Liver (tissue), 9 donors: ENCODE data around the gene SDR9C7. TPM values are rescaled to one million over a fixed set of nuclear protein-coding genes. Genes with fewer than 3 reads are reported as not detected.

Experiments
- DNase-seq: peaks from one replicate; pipeline ENCODE4 v3.0.0-alpha.2; 2017; ENCODE audit warnings: low spot score
- H3K27ac ChIP-seq, 2 donors: one replicate each; pipeline ENCODE4 v1.7.0; 2013; ENCODE audit warnings: inconsistent platforms in 2 of 2, low read length in 2 of 2, control low read depth in 1 of 2, low read depth in 1 of 2, mild to moderate bottlenecking in 1 of 2
- H3K27me3 ChIP-seq, 4 donors: one replicate each; pipeline versions ENCODE4 v1.6.1 to v1.7.0; 2013; ENCODE audit warnings: low read length in 3 of 4, inconsistent platforms in 1 of 4, mild to moderate bottlenecking in 1 of 4, moderate library complexity in 1 of 4; ENCODE audit not compliant: control insufficient read depth in 4 of 4, insufficient read depth in 4 of 4
- H3K36me3 ChIP-seq, 4 donors: one replicate each; pipeline versions ENCODE4 v1.6.1 to v1.7.0; 2013; ENCODE audit warnings: low read length in 3 of 4, mild to moderate bottlenecking in 3 of 4, low read depth in 1 of 4, moderate library complexity in 1 of 4; ENCODE audit not compliant: control insufficient read depth in 4 of 4, insufficient read depth in 3 of 4
- H3K4me1 ChIP-seq, 4 donors: one replicate each; pipeline versions ENCODE4 v1.6.1 to v1.7.0; 2013; ENCODE audit warnings: low read length in 3 of 4, mild to moderate bottlenecking in 3 of 4, moderate library complexity in 1 of 4; ENCODE audit not compliant: control insufficient read depth in 4 of 4, insufficient read depth in 4 of 4
- H3K4me3 ChIP-seq, 3 donors: one replicate each; pipeline versions ENCODE4 v1.6.1 to v1.7.0; 2013; ENCODE audit warnings: low read length in 3 of 3, control low read depth in 1 of 3, low read depth in 1 of 3, mild to moderate bottlenecking in 1 of 3
- H3K9ac ChIP-seq, 2 donors: one replicate each; pipeline ENCODE4 v1.7.0; 2013; ENCODE audit warnings: low read length in 2 of 2, mild to moderate bottlenecking in 2 of 2, moderate library complexity in 2 of 2, control low read depth in 1 of 2, low read depth in 1 of 2
- H3K9me3 ChIP-seq, 4 donors: one replicate each; pipeline versions ENCODE4 v1.6.1 to v1.7.0; 2013; ENCODE audit warnings: low read length in 3 of 4; ENCODE audit not compliant: control insufficient read depth in 4 of 4
- EGR1 ChIP-seq, 2 donors: IDR thresholded peaks; 2 replicates each; pipeline ENCODE4 v1.6.1; 2016 to 2018; ENCODE audit warnings: antibody characterized with exemption in 2 of 2, low read depth in 2 of 2
- FOXA1 ChIP-seq: IDR thresholded peaks from 2 replicates; pipeline ENCODE4 v1.6.1; 2016; ENCODE audit warnings: antibody characterized with exemption
- FOXA2 ChIP-seq: IDR thresholded peaks from 2 replicates; pipeline ENCODE4 v1.6.1; 2016; ENCODE audit warnings: antibody characterized with exemption
- GABPA ChIP-seq, 2 donors: IDR thresholded peaks in 1 of 2; conservative IDR thresholded peaks in 1 of 2; 2 replicates each; pipeline ENCODE4 v1.6.1; 2016; ENCODE audit warnings: antibody characterized with exemption in 2 of 2, mild to moderate bottlenecking in 1 of 2, moderate library complexity in 1 of 2
- HNF4A ChIP-seq, 2 donors: conservative IDR thresholded peaks; 2 replicates each; pipeline ENCODE4 v1.6.1; 2016; ENCODE audit warnings: antibody characterized with exemption in 2 of 2, mild to moderate bottlenecking in 2 of 2
- HNF4G ChIP-seq: IDR thresholded peaks from 2 replicates; pipeline ENCODE4 v1.6.1; 2016; ENCODE audit warnings: antibody characterized with exemption
- NR2F2 ChIP-seq: IDR thresholded peaks from 2 replicates; pipeline ENCODE4 v1.6.1; 2016; ENCODE audit warnings: antibody characterized with exemption
- RAD21 ChIP-seq, 2 donors: IDR thresholded peaks; 2 replicates each; pipeline ENCODE4 v1.6.1; 2016; ENCODE audit warnings: antibody characterized with exemption in 2 of 2, mild to moderate bottlenecking in 2 of 2
- SP1 ChIP-seq: IDR thresholded peaks from 2 replicates; pipeline ENCODE4 v1.6.1; 2018; ENCODE audit warnings: antibody characterized with exemption, mild to moderate bottlenecking
- TAF1 ChIP-seq: conservative IDR thresholded peaks from 2 replicates; pipeline ENCODE4 v1.6.1; 2016; ENCODE audit warnings: antibody characterized with exemption, mild to moderate bottlenecking
- WGBS: extraction: QIAGEN DNeasy Blood & Tissue Kit; methylation state at CpG from one replicate; pipeline ENCODE4 v1.1.7; 2013; 5-methylcytosine and 5-hydroxymethylcytosine counted together
- polyA plus RNA-seq, 2 donors: library from polyadenylated mRNA; stranded (reverse) in 1 of 2; unstranded in 1 of 2; fragments of 200-250 nt in 1 of 2; fragments of >200 nt in 1 of 2; fragmentation: Nextera tagmentation in 1 of 2; extraction: Ambion mirVana in 1 of 2; gene quantifications; one replicate each; pipeline versions ENCODE4 v1.2.1 to v1.2.3, GENCODE V29; 2013 to 2015
- total RNA-seq, 2 donors: library from RNA; depleted of rRNA; stranded (reverse); fragments of >200 nt; gene quantifications; one replicate each; pipeline ENCODE4 v1.2.3, GENCODE V29; 2014
- TF ChIP-seq, protein P1 (sequence below): IDR thresholded peaks from 2 replicates; pipeline ENCODE4 v1.6.1; 2016; ENCODE audit warnings: antibody characterized with exemption
- TF ChIP-seq, protein P2 (sequence below): IDR thresholded peaks from 2 replicates; pipeline ENCODE4 v1.6.1; 2016; ENCODE audit warnings: antibody characterized with exemption
- TF ChIP-seq, protein P3 (sequence below): IDR thresholded peaks from 2 replicates; pipeline ENCODE4 v1.6.1; 2016; ENCODE audit warnings: antibody characterized with exemption
- TF ChIP-seq, protein P4 (sequence below): fragments of 150-350 bp; IDR thresholded peaks from 2 replicates; pipeline ENCODE4 v1.5.1; 2017; ENCODE audit warnings: improper control_type of control experiment, low read depth, low read length; ENCODE audit not compliant: missing input control
- TF ChIP-seq, protein P5 (sequence below): IDR thresholded peaks from 2 replicates; pipeline ENCODE4 v1.6.1; 2016; ENCODE audit warnings: antibody characterized with exemption, mild to moderate bottlenecking
- donor health status: healthy.
- donor health status: healthy.
- donor health status: healthy.
- donor health status: healthy.
- donor health status: healthy.

The SDR9C7 gene
- total and polyA plus RNA-seq, 4 donors = not detected

DNA sequence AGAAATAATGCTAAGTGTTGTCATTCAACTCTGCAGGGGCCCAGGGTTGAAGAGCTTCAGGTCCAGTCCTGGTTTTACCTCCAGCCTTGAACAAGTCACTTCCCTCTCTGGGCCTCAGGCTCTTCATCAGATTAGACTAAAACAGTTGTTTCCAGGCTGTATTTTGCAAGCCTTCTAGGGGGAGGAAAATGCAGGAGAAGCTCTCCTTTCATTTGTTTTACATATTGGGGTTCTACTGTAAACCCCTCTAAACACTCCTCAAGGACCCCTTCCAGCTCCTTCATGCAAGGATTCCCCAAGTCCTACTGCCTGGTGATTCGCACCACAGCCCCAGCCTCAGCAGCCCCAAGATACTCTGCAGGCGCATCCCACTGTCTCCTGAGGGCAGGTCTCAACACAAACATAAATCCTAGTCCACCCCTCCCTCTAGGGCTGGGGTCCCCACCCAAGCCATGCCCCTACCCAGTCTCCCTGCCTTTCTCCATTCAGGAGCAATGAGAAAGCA is 2.7 kb downstream of the SDR9C7 start:
- no peak overlapping the region for H3K9ac ChIP-seq
- H3K36me3 ChIP-seq = no peaks in the 10 kb centered on the region
- H3K27ac ChIP-seq = no peak overlapping the region
- WGBS = 89% methylated on average over 2 of the region's 2 CpGs
- TF ChIP-seq, protein P1, sequence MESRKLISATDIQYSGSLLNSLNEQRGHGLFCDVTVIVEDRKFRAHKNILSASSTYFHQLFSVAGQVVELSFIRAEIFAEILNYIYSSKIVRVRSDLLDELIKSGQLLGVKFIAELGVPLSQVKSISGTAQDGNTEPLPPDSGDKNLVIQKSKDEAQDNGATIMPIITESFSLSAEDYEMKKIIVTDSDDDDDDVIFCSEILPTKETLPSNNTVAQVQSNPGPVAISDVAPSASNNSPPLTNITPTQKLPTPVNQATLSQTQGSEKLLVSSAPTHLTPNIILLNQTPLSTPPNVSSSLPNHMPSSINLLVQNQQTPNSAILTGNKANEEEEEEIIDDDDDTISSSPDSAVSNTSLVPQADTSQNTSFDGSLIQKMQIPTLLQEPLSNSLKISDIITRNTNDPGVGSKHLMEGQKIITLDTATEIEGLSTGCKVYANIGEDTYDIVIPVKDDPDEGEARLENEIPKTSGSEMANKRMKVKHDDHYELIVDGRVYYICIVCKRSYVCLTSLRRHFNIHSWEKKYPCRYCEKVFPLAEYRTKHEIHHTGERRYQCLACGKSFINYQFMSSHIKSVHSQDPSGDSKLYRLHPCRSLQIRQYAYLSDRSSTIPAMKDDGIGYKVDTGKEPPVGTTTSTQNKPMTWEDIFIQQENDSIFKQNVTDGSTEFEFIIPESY = no peak
- TF ChIP-seq RAD21 (IDR thresholded peaks at IDR 0.05) (no peak), GABPA (IDR thresholded peaks at IDR 0.05 in 1 of 2, conservative IDR thresholded peaks at IDR 0.05 in 1 of 2) (no peak), NR2F2 (no peak)
- TF ChIP-seq, protein P2, sequence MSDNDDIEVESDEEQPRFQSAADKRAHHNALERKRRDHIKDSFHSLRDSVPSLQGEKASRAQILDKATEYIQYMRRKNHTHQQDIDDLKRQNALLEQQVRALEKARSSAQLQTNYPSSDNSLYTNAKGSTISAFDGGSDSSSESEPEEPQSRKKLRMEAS = no peak
- TF ChIP-seq, protein P3, sequence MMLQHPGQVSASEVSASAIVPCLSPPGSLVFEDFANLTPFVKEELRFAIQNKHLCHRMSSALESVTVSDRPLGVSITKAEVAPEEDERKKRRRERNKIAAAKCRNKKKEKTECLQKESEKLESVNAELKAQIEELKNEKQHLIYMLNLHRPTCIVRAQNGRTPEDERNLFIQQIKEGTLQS = no peak
- no peaks in the 10 kb centered on the region for H3K9me3 ChIP-seq
- H3K4me3 ChIP-seq = no peak overlapping the region
- H3K27me3 ChIP-seq = no peaks in the 10 kb centered on the region
- DNase-seq = peak; percentile 53
- no peaks in the 10 kb centered on the region for H3K4me1 ChIP-seq

DNA sequence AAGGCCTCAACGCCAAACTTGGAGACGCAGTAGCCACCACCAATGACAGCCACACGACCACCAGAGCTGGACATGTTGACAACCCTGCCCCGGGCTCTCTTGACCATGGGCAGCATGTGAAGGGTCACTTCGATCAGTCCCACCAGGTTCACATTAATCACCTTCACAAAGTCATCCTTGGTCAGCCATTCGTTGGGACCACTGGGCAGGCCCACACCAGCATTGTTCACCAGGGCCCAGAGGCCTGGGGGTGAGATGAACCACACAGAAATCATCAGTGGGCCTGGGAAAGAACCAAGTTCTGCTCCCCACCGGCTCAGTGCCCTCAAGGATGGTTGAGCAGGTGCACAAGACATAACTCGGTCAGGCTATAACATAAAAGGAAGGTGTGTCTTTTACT is 4.0 kb downstream of the SDR9C7 start:
- H3K27me3 ChIP-seq = no peaks in the 10 kb centered on the region
- H3K4me3 ChIP-seq = no peak overlapping the region
- H3K4me1 ChIP-seq = no peaks in the 10 kb centered on the region
- no peak overlapping the region for H3K9ac ChIP-seq
- 93% methylated on average over 8 of the region's 8 CpGs for WGBS
- DNase-seq = no peak
- TF ChIP-seq, protein P4, sequence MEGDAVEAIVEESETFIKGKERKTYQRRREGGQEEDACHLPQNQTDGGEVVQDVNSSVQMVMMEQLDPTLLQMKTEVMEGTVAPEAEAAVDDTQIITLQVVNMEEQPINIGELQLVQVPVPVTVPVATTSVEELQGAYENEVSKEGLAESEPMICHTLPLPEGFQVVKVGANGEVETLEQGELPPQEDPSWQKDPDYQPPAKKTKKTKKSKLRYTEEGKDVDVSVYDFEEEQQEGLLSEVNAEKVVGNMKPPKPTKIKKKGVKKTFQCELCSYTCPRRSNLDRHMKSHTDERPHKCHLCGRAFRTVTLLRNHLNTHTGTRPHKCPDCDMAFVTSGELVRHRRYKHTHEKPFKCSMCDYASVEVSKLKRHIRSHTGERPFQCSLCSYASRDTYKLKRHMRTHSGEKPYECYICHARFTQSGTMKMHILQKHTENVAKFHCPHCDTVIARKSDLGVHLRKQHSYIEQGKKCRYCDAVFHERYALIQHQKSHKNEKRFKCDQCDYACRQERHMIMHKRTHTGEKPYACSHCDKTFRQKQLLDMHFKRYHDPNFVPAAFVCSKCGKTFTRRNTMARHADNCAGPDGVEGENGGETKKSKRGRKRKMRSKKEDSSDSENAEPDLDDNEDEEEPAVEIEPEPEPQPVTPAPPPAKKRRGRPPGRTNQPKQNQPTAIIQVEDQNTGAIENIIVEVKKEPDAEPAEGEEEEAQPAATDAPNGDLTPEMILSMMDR = no peak
- TF ChIP-seq TAF1 (no peak), FOXA1 (no peak), EGR1 (IDR thresholded peaks at IDR 0.05; ENCODE audit: low read depth in 2 of 2) (no peak), NR2F2 (no peak), HNF4A (conservative IDR thresholded peaks at IDR 0.05) (no peak), SP1 (no peak), FOXA2 (no peak), HNF4G (no peak), RAD21 (IDR thresholded peaks at IDR 0.05) (no peak)
- TF ChIP-seq, protein P5, sequence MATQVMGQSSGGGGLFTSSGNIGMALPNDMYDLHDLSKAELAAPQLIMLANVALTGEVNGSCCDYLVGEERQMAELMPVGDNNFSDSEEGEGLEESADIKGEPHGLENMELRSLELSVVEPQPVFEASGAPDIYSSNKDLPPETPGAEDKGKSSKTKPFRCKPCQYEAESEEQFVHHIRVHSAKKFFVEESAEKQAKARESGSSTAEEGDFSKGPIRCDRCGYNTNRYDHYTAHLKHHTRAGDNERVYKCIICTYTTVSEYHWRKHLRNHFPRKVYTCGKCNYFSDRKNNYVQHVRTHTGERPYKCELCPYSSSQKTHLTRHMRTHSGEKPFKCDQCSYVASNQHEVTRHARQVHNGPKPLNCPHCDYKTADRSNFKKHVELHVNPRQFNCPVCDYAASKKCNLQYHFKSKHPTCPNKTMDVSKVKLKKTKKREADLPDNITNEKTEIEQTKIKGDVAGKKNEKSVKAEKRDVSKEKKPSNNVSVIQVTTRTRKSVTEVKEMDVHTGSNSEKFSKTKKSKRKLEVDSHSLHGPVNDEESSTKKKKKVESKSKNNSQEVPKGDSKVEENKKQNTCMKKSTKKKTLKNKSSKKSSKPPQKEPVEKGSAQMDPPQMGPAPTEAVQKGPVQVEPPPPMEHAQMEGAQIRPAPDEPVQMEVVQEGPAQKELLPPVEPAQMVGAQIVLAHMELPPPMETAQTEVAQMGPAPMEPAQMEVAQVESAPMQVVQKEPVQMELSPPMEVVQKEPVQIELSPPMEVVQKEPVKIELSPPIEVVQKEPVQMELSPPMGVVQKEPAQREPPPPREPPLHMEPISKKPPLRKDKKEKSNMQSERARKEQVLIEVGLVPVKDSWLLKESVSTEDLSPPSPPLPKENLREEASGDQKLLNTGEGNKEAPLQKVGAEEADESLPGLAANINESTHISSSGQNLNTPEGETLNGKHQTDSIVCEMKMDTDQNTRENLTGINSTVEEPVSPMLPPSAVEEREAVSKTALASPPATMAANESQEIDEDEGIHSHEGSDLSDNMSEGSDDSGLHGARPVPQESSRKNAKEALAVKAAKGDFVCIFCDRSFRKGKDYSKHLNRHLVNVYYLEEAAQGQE = no peak
- TF ChIP-seq, protein P1 = no peak
- no peaks in the 10 kb centered on the region for H3K36me3 ChIP-seq
- H3K9me3 ChIP-seq = no peaks in the 10 kb centered on the region
- no peak overlapping the region for H3K27ac ChIP-seq
